Central memory CD4-positive, alpha-beta T cell (primary cell): ENCODE data around the gene VWA8.

Source experiments
- DNase-seq: peaks from one replicate; pipeline ENCODE4 v3.0.0; 2022

VWA8 gene

GRCh38 chr13:41740479-41740878 is 220.4 kb downstream of the VWA8 start:
- no peak for DNase-seq

GRCh38 chr13:41722684-41723535 is 238.0 kb downstream of the VWA8 start:
- DNase-seq, result no peak

- no peak for DNase-seq
These were observed 239.9 kb downstream of the VWA8 start for GRCh38 chr13:41720839-41721561.

- no peak for DNase-seq
These were observed 244.7 kb downstream of the VWA8 start for GRCh38 chr13:41716236-41716635.

GRCh38 chr13:41713405-41713804 is 247.5 kb downstream of the VWA8 start:
- no peak for DNase-seq

- DNase-seq, result no peak
These were observed 250.1 kb downstream of the VWA8 start for GRCh38 chr13:41710771-41711170.

GRCh38 chr13:41709511-41709910 is 251.4 kb downstream of the VWA8 start:
- DNase-seq, result no peak

GRCh38 chr13:41708713-41709112 is 252.2 kb downstream of the VWA8 start:
- no peak for DNase-seq

GRCh38 chr13:41707194-41707821 is 253.6 kb downstream of the VWA8 start:
- no peak for DNase-seq

GRCh38 chr13:41706152-41706551 is 254.8 kb downstream of the VWA8 start:
- DNase-seq, result no peak

- DNase-seq, result no peak
These were observed 258.4 kb downstream of the VWA8 start for GRCh38 chr13:41702540-41702939.

- DNase-seq, result no peak
These were observed 259.2 kb downstream of the VWA8 start for GRCh38 chr13:41701676-41702075.

GRCh38 chr13:41700790-41701310 is 260.1 kb downstream of the VWA8 start:
- DNase-seq, result no peak

- no peak for DNase-seq
These were observed 261.1 kb downstream of the VWA8 start for GRCh38 chr13:41699759-41700158.

GRCh38 chr13:41697578-41697977 is 263.3 kb downstream of the VWA8 start:
- DNase-seq, result no peak

- no peak for DNase-seq
These were observed 264.5 kb downstream of the VWA8 start for GRCh38 chr13:41696163-41697003.

GRCh38 chr13:41694545-41695301 is 266.2 kb downstream of the VWA8 start:
- no peak for DNase-seq

GRCh38 chr13:41693434-41693833 is 267.5 kb downstream of the VWA8 start:
- no peak for DNase-seq

- no peak for DNase-seq
These were observed 269.6 kb downstream of the VWA8 start for GRCh38 chr13:41691274-41691673.

GRCh38 chr13:41682766-41683165 is 278.1 kb downstream of the VWA8 start:
- DNase-seq, result no peak

- DNase-seq, result no peak
These were observed 278.9 kb downstream of the VWA8 start for GRCh38 chr13:41682001-41682400.

GRCh38 chr13:41681587-41681986 is 279.3 kb downstream of the VWA8 start:
- DNase-seq, result no peak
